IMR-90 (cell line): Measurements from ENCODE around the gene KMT2D. TPM values are rescaled to one million over a fixed set of nuclear protein-coding genes. Genes with fewer than 3 reads are reported as not detected.

Source experiments
- ATAC-seq: fragments of 200-7000 bp; cut with Tn5 transposase; 2 replicates; pipeline ENCODE4 v1.9.1; 2020; ENCODE audit warnings: low read depth, mild to moderate bottlenecking, moderate library complexity
- BruUV-seq: library from RNA; stranded (reverse); fragments of 400-500 nt; replicated peaks from 2 replicates; lab custom pipeline; 2021; lab: Mats Ljungman, UMichigan
- CTCF ChIA-PET: fragments of 300-600 bp; formaldehyde crosslinking; extraction: SDS; loops from one replicate; lab custom pipeline; 2021; ENCODE audit warnings: antibody characterized with exemption; lab: Yijun Ruan, JAX
- POLR2A ChIA-PET: fragments of 300-600 bp; sonication (Branson Sonifier 250); formaldehyde crosslinking; loops from one replicate; lab custom pipeline; 2022; ENCODE audit warnings: antibody characterized with exemption; ENCODE audit not compliant: unreplicated experiment; lab: Charles Lee
- DNase-seq: peaks from one replicate; pipeline ENCODE4 v3.0.0; 2013
- H2AFZ ChIP-seq: replicated peaks from 2 replicates; pipeline ENCODE3; 2013; ENCODE audit warnings: low read length, mild to moderate bottlenecking; ENCODE audit not compliant: poor library complexity
- H2AK5ac ChIP-seq: 2 replicates; pipeline ENCODE4 v1.6.1; 2013; ENCODE audit warnings: low read depth, low read length, inconsistent platforms
- H2AK9ac ChIP-seq: replicated peaks from 2 replicates; pipeline ENCODE3; 2013; ENCODE audit warnings: mild to moderate bottlenecking, low read depth, low read length, moderate library complexity; ENCODE audit not compliant: poor library complexity
- H2BK120ac ChIP-seq: 2 replicates; pipeline ENCODE4 v1.6.1; 2013; ENCODE audit warnings: low read depth, low read length, inconsistent platforms
- H2BK15ac ChIP-seq: 3 replicates; pipeline ENCODE4 v1.6.1; 2013; ENCODE audit warnings: low read depth, low read length, inconsistent platforms
- H2BK20ac ChIP-seq: 2 replicates; pipeline ENCODE4 v1.6.1; 2013; ENCODE audit warnings: low read depth, mild to moderate bottlenecking, inconsistent platforms, low read length, moderate library complexity
- H2BK5ac ChIP-seq: 2 replicates; pipeline ENCODE4 v1.6.1; 2013; ENCODE audit warnings: mild to moderate bottlenecking, low read depth, low read length, inconsistent platforms; ENCODE audit not compliant: poor library complexity, severe bottlenecking
- H3K14ac ChIP-seq: replicated peaks from 2 replicates; pipeline ENCODE4 v1.6.1; 2013; ENCODE audit warnings: low read depth, low read length, inconsistent platforms
- H3K18ac ChIP-seq: 2 replicates; pipeline ENCODE4 v1.6.1; 2013; ENCODE audit warnings: low read depth, low read length, control low read depth
- H3K23ac ChIP-seq: 2 replicates; pipeline ENCODE4 v1.6.1; 2013; ENCODE audit warnings: low read depth, low read length, inconsistent platforms
- H3K27ac ChIP-seq: 2 replicates; pipeline ENCODE4 v1.5.1; 2013; ENCODE audit warnings: mild to moderate bottlenecking, control low read depth, low read length; ENCODE audit not compliant: insufficient read depth
- H3K27me3 ChIP-seq: 2 replicates; pipeline ENCODE4 v1.6.1; 2013; ENCODE audit warnings: low read length; ENCODE audit not compliant: control insufficient read depth, insufficient read depth
- H3K36me3 ChIP-seq: 2 replicates; pipeline ENCODE4 v1.6.1; 2013; ENCODE audit warnings: low read length, mixed read lengths; ENCODE audit not compliant: control insufficient read depth, insufficient read depth
- H3K4ac ChIP-seq: 2 replicates; pipeline ENCODE4 v1.6.1; 2013; ENCODE audit warnings: low read depth, low read length, inconsistent platforms
- H3K4me1 ChIP-seq: 2 replicates; pipeline ENCODE4 v1.6.1; 2013; ENCODE audit warnings: low read length, mixed read lengths; ENCODE audit not compliant: control insufficient read depth, insufficient read depth
- H3K4me2 ChIP-seq: 2 replicates; pipeline ENCODE4 v1.6.1; 2013; ENCODE audit warnings: low read depth, mild to moderate bottlenecking, control low read depth, low read length, moderate library complexity
- H3K4me3 ChIP-seq: 2 replicates; pipeline ENCODE4 v1.5.1; 2013; ENCODE audit warnings: low read depth, mild to moderate bottlenecking, control low read depth, low read length, moderate library complexity; ENCODE audit not compliant: insufficient read depth
- H3K56ac ChIP-seq: 2 replicates; pipeline ENCODE4 v1.6.1; 2013; ENCODE audit warnings: low read length, inconsistent platforms; ENCODE audit not compliant: insufficient read depth; ENCODE audit errors: extremely low read depth
- H3K79me1 ChIP-seq, 2 experiments: 2 replicates each; pipeline ENCODE4 v1.6.1; 2013; ENCODE audit warnings: low read length in 2 of 2, inconsistent platforms in 1 of 2, low read depth in 1 of 2
- H3K9ac ChIP-seq: 2 replicates; pipeline ENCODE4 v1.6.1; 2013; ENCODE audit warnings: low read depth, low read length, control low read depth
- H3K9me1 ChIP-seq: 2 replicates; pipeline ENCODE4 v1.6.1; 2013; ENCODE audit warnings: low read length, inconsistent platforms; ENCODE audit not compliant: insufficient read depth
- H3K9me3 ChIP-seq: 2 replicates; pipeline ENCODE4 v1.6.1; 2013; ENCODE audit warnings: low read length; ENCODE audit not compliant: control insufficient read depth, insufficient read depth
- H4K20me1 ChIP-seq: 2 replicates; pipeline ENCODE4 v1.6.1; 2013; ENCODE audit warnings: low read length, inconsistent platforms; ENCODE audit not compliant: insufficient read depth
- H4K5ac ChIP-seq: 2 replicates; pipeline ENCODE4 v1.6.1; 2013; ENCODE audit warnings: mild to moderate bottlenecking, low read depth, low read length, control low read depth
- H4K8ac ChIP-seq, 2 experiments: 2 replicates each; pipeline ENCODE4 v1.6.1; 2013; ENCODE audit warnings: low read depth in 2 of 2, low read length in 2 of 2, control low read depth in 1 of 2, inconsistent platforms in 1 of 2
- H4K91ac ChIP-seq: 2 replicates; pipeline ENCODE4 v1.6.1; 2013; ENCODE audit warnings: low read depth, low read length, inconsistent platforms; ENCODE audit not compliant: insufficient read depth
- CTCF ChIP-seq: conservative IDR thresholded peaks from 2 replicates; pipeline ENCODE4 v1.5.1; 2012; ENCODE audit warnings: mild to moderate bottlenecking, low read depth, low read length, improper control_type of control experiment
- WGBS, 2 experiments: methylation state at CpG; one replicate each; pipeline versions ENCODE4 v1.1.5 to v1.1.7; 2013; ENCODE audit warnings: missing lambda C conversion rate in 2 of 2; ENCODE audit not compliant: insufficient read length in 1 of 2; ENCODE audit errors: extremely low coverage in 2 of 2; 5-methylcytosine and 5-hydroxymethylcytosine counted together
- dilution Hi-C: fragments of 300-500 bp; cut with HindIII; formaldehyde crosslinking; loops from one replicate; pipeline ENCODE4 v1.14.3; 2018; ENCODE audit warnings: low sequenced_read_pairs; ENCODE audit not compliant: unreplicated experiment
- in situ Hi-C: fragments of 300-500 bp; cut with MboI; formaldehyde crosslinking; loops from 3 replicates; pipeline ENCODE4 v1.14.3; 2019; ENCODE audit warnings: low sequenced_read_pairs, inconsistent platforms, mixed read lengths
- intact Hi-C: fragments of 100-400 bp; cut with micrococcal nuclease; formaldehyde crosslinking; loops from 2 replicates; pipeline ENCODE4 v1.10.0; 2022
- polyA plus RNA-seq, 3 experiments: library from polyadenylated mRNA; depleted of rRNA; stranded (reverse); fragments of >200 nt; gene quantifications; 2 replicates each; pipeline ENCODE4 v1.2.3, GENCODE V29; 2012; ENCODE audit warnings: low replicate concordance in 1 of 3
- total RNA-seq: library from RNA; depleted of rRNA; stranded (reverse); fragments of >200 nt; gene quantifications from 2 replicates; pipeline ENCODE4 v1.2.3, GENCODE V29; 2012
- TF ChIP-seq, protein P1 (sequence below): fragments of 150-350 bp; IDR thresholded peaks from 2 replicates; pipeline ENCODE4 v1.6.1; 2017; ENCODE audit warnings: mild to moderate bottlenecking, antibody characterized with exemption, low read length, low read depth

KMT2D gene
- total and polyA plus RNA-seq, 2 of the 4 experiments (the other 2 are of a cell fraction): 6.6 to 25.2 TPM

- CTCF ChIA-PET: interaction anchor here (0.5 to 1.3 kb wide), 6 partner anchors 10 to 224 kb away, joined by 3 to 6 read pairs (median 3); no protein-coding TSS in a partner anchor
- Histone ChIP-seq H4K91ac (peak overlapping the region; percentile 73), H4K20me1 (peaks cover 3% of the 10 kb centered on the region; the same call in 1 of the 2 replicates), H3K4me1 (peaks cover 3% of the 10 kb centered on the region), H3K79me1 (peaks cover 27 to 44% of the 10 kb centered on the region in 2 experiments), H2AFZ (peak overlapping the region; percentile 70), H3K56ac (peak overlapping the region; percentile 17; the same call in 1 of the 2 replicates), H3K9ac (peak overlapping the region; percentile 27; the same call in 1 of the 2 replicates), H2BK20ac (no peak overlapping the region), H3K9me3 (no peaks in the 10 kb centered on the region), H2AK9ac (peak overlapping the region; percentile 88), H3K4ac (peak overlapping the region; percentile 91), H3K27me3 (no peaks in the 10 kb centered on the region), H2BK15ac (no peak overlapping the region; the same call in 2 of the 3 replicates), H3K9me1 (no peaks in the 10 kb centered on the region; the same call in 1 of the 2 replicates), H3K14ac (peak overlapping the region; percentile 49; the same call in 1 of the 2 replicates), H2BK5ac (no peak overlapping the region), H4K5ac (peak overlapping the region; percentile 75), H3K23ac (peak overlapping the region; percentile 57; the same call in 1 of the 2 replicates), H4K8ac (peak overlapping the region; percentile 91 to 100), H3K27ac (peak overlapping the region; percentile 63), H3K18ac (no peak overlapping the region), H3K36me3 (peaks cover 34% of the 10 kb centered on the region), H3K4me3 (no peak overlapping the region), H2AK5ac (peak overlapping the region; percentile 98), H2BK120ac (no peak overlapping the region; the same call in 1 of the 2 replicates), H3K4me2 (no peak overlapping the region)
- dilution Hi-C loops (no loop called here), in situ Hi-C loops (no loop called here), intact Hi-C loops (no loop called here)
- ATAC-seq: no peak
- peak; percentile 23 for DNase-seq
- POLR2A ChIA-PET: no interaction called here
- BruUV-seq: no TSS peak
- TF ChIP-seq, protein P1, sequence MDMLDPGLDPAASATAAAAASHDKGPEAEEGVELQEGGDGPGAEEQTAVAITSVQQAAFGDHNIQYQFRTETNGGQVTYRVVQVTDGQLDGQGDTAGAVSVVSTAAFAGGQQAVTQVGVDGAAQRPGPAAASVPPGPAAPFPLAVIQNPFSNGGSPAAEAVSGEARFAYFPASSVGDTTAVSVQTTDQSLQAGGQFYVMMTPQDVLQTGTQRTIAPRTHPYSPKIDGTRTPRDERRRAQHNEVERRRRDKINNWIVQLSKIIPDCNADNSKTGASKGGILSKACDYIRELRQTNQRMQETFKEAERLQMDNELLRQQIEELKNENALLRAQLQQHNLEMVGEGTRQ: no peak
- TF ChIP-seq CTCF: peak; percentile 41
- WGBS, 2 experiments: no CpG with 5 or more reads among the region's 10 CpGs
Observed at GRCh38 chr12:49019443-49020324, 40.9 kb downstream of the KMT2D start.
